Stomach (tissue), 4 donors: ENCODE results near the gene PTGFR.

ENCODE experiments used
- CTCF ChIP-seq, 7 experiments: fragments of 450-650 bp in 4 of 7; fragments of 200-600 bp in 3 of 7; sonication (generic) in 3 of 7; IDR thresholded peaks; one replicate each; pipeline ENCODE4 v1.5.1; 2016 to 2019; ENCODE audit warnings: antibody characterized with exemption in 7 of 7, control low read depth in 2 of 7, mild to moderate bottlenecking in 1 of 7
- POLR2A ChIP-seq, 4 donors: fragments of 450-650 bp; IDR thresholded peaks; one replicate each; pipeline ENCODE4 v1.6.1; 2016; ENCODE audit warnings: antibody characterized with exemption in 4 of 4, control low read depth in 2 of 4, mild to moderate bottlenecking in 1 of 4, moderate library complexity in 1 of 4

GRCh38 chr1:78497201-78497600 lies 6.4 kb downstream of the PTGFR start:
- no peak for TF ChIP-seq CTCF (IDR thresholded peaks at IDR 0.05)
- no peak for TF ChIP-seq POLR2A (IDR thresholded peaks at IDR 0.05)
